ENCODE data around the gene PTPN3.
"Not testable (repeated sequence)": the region's sequence is repeated elsewhere in the genome, so short reads cannot be mapped to it uniquely, and the experiment has no call there.

DNA sequence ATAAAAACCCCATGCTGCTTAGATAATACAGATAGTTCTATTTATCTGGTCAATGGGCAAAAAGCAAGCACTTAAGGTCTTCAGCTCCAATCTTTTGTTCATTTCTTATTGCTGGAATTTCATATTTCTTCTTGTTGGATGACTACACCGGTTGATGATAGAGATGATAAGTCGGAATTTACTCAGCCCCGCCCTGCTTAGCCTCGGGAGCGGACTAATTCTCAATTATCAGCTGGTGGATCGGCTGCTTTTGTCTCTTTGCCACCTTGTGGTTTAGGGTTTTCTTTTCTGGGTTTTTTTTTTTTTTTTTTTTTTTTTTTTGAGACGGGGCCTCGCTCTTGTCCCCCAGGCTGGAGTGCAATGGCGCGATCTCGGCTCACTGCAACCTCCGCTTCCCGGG, 34.5 kb upstream of the PTPN3 start:
- TF ChIP-seq, protein P1, sequence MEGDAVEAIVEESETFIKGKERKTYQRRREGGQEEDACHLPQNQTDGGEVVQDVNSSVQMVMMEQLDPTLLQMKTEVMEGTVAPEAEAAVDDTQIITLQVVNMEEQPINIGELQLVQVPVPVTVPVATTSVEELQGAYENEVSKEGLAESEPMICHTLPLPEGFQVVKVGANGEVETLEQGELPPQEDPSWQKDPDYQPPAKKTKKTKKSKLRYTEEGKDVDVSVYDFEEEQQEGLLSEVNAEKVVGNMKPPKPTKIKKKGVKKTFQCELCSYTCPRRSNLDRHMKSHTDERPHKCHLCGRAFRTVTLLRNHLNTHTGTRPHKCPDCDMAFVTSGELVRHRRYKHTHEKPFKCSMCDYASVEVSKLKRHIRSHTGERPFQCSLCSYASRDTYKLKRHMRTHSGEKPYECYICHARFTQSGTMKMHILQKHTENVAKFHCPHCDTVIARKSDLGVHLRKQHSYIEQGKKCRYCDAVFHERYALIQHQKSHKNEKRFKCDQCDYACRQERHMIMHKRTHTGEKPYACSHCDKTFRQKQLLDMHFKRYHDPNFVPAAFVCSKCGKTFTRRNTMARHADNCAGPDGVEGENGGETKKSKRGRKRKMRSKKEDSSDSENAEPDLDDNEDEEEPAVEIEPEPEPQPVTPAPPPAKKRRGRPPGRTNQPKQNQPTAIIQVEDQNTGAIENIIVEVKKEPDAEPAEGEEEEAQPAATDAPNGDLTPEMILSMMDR (IDR thresholded peaks at IDR 0.05) = not testable (repeated sequence)
- not testable (repeated sequence) for TF ChIP-seq POLR2AphosphoS5, POLR2A (IDR thresholded peaks at IDR 0.05)
